PC-3 (cell line): ENCODE data around the gene OLFM2. TPM values are rescaled to one million over a fixed set of nuclear protein-coding genes. Genes with fewer than 3 reads are reported as not detected.
A peak's percentile ranks its signal among the peaks of the same experiment; 100 is the strongest.

Experiments
- ATAC-seq: fragments of 200-7000 bp; cut with Tn5 transposase; 2 replicates; pipeline ENCODE4 v1.9.1; 2020; ENCODE audit warnings: mild to moderate bottlenecking, moderate library complexity
- BruUV-seq: library from RNA; stranded (reverse); fragments of 400-500 nt; replicated peaks from 2 replicates; lab custom pipeline; 2021; lab: Mats Ljungman, UMichigan
- CTCF ChIA-PET: fragments of 300-600 bp; sonication (Branson Sonifier 250); formaldehyde crosslinking; loops from one replicate; lab custom pipeline; 2022; ENCODE audit warnings: antibody characterized with exemption; lab: Charles Lee
- POLR2A ChIA-PET: fragments of 300-600 bp; sonication (Branson Sonifier 250); formaldehyde crosslinking; loops from one replicate; lab custom pipeline; 2022; ENCODE audit warnings: antibody characterized with exemption; ENCODE audit not compliant: unreplicated experiment; lab: Charles Lee
- DNase-seq: peaks from one replicate; pipeline ENCODE4 v3.0.0-alpha.2; 2015
- H2AFZ ChIP-seq: fragments of 300-600 bp; sonication (generic); 2 replicates; pipeline ENCODE4 v1.6.0; 2016; ENCODE audit warnings: antibody characterized with exemption, low read length
- H3F3A ChIP-seq: fragments of 300-600 bp; sonication (generic); one replicate; pipeline ENCODE4 v1.6.0; 2017; ENCODE audit warnings: antibody characterized with exemption, low read length, control low read depth, mild to moderate bottlenecking; ENCODE audit not compliant: unreplicated experiment
- H3K27ac ChIP-seq: fragments of 300-600 bp; sonication (generic); 2 replicates; pipeline ENCODE4 v1.5.1; 2016; ENCODE audit warnings: mild to moderate bottlenecking, low read length
- H3K27me3 ChIP-seq: fragments of 300-600 bp; sonication (generic); 2 replicates; pipeline ENCODE4 v1.6.1; 2016; ENCODE audit warnings: low read length, mixed read lengths
- H3K36me3 ChIP-seq: fragments of 300-600 bp; sonication (generic); 2 replicates; pipeline ENCODE4 v1.6.1; 2016; ENCODE audit warnings: low read depth, mixed run types, low read length, mixed read lengths
- H3K4me1 ChIP-seq: fragments of 300-600 bp; sonication (generic); 2 replicates; pipeline ENCODE4 v1.5.1; 2016; ENCODE audit warnings: low read length; ENCODE audit not compliant: insufficient read depth
- H3K4me2 ChIP-seq: fragments of 300-600 bp; sonication (generic); 2 replicates; pipeline ENCODE4 v1.6.0; 2016; ENCODE audit warnings: low read length
- H3K4me3 ChIP-seq: fragments of 300-600 bp; sonication (generic); 2 replicates; pipeline ENCODE4 v1.5.1; 2016; ENCODE audit warnings: mild to moderate bottlenecking, low read length, mixed read lengths
- H3K79me2 ChIP-seq: fragments of 300-600 bp; sonication (generic); 2 replicates; pipeline ENCODE4 v1.6.1; 2017; ENCODE audit warnings: low read length, mixed read lengths
- H3K9ac ChIP-seq: fragments of 300-600 bp; sonication (generic); 2 replicates; pipeline ENCODE4 v1.6.0; 2016; ENCODE audit warnings: mild to moderate bottlenecking, low read length
- H3K9me2 ChIP-seq: fragments of 300-600 bp; sonication (generic); replicated peaks from 2 replicates; pipeline ENCODE4 v1.6.1; 2016; ENCODE audit warnings: mixed run types, low read length, mixed read lengths
- H3K9me3 ChIP-seq: fragments of 300-600 bp; sonication (generic); 2 replicates; pipeline ENCODE4 v1.6.1; 2016; ENCODE audit warnings: low read length, mixed read lengths
- H4K20me1 ChIP-seq: fragments of 300-600 bp; sonication (generic); 2 replicates; pipeline ENCODE4 v1.6.1; 2016; ENCODE audit warnings: low read length, mixed read lengths
- CTCF ChIP-seq: fragments of 300-600 bp; sonication (generic); conservative IDR thresholded peaks from 2 replicates; pipeline ENCODE4 v1.5.1; 2017; ENCODE audit warnings: antibody characterized with exemption, low read depth, mild to moderate bottlenecking, low read length
- EZH2 ChIP-seq: fragments of 300-600 bp; sonication (generic); IDR thresholded peaks from one replicate; pipeline ENCODE4 v1.6.1; 2017; ENCODE audit warnings: antibody characterized with exemption, mild to moderate bottlenecking, low read length; ENCODE audit not compliant: unreplicated experiment
- EZH2phosphoT487 ChIP-seq: fragments of 300-600 bp; sonication (generic); IDR thresholded peaks from 2 replicates; pipeline ENCODE4 v1.6.1; 2018; ENCODE audit warnings: mild to moderate bottlenecking, antibody characterized with exemption, low read length, borderline replicate concordance
- intact Hi-C: fragments of 100-400 bp; cut with micrococcal nuclease; formaldehyde crosslinking; loops from 2 replicates; pipeline ENCODE4 v1.9.0; 2023
- total RNA-seq: library from RNA; depleted of rRNA; stranded (reverse); fragments of >200 nt; gene quantifications from 2 replicates; pipeline ENCODE4 v1.2.3, GENCODE V29; 2014

Gene OLFM2
- total RNA-seq, 1 experiment from 2014 or later, result 1.6 TPM

- Histone ChIP-seq H3K27ac (peak overlapping the region; percentile 13; the same call in 1 of the 2 replicates), H3K9me2 (no peaks in the 10 kb centered on the region), H3K4me1 (peaks cover 12% of the 10 kb centered on the region), H3K4me2 (peak overlapping the region; percentile 42), H3K79me2 (no peaks in the 10 kb centered on the region), H3K4me3 (no peak overlapping the region), H3K36me3 (no peaks in the 10 kb centered on the region), H2AFZ (no peak overlapping the region), H3K9ac (no peak overlapping the region), H3F3A (no peaks in the 10 kb centered on the region), H3K9me3 (no peaks in the 10 kb centered on the region), H3K27me3 (no peaks in the 10 kb centered on the region), H4K20me1 (no peaks in the 10 kb centered on the region)
- intact Hi-C loops, result no loop called here
- ChIA-PET CTCF (interaction anchor here (0.6 kb wide), 3 partner anchors 19 to 116 kb away, joined by 3 to 7 read pairs (median 3); no protein-coding TSS in a partner anchor), POLR2A (no interaction called here)
- BruUV-seq, result no TSS peak
- ATAC-seq (no peak), DNase-seq (no peak)
- TF ChIP-seq EZH2 (no peak), CTCF (no peak), EZH2phosphoT487 (no peak)
These were observed 52.6 kb downstream of the OLFM2 start for GRCh38 chr19:9883764-9884163.

- no peaks in the 10 kb centered on the region for H3K9me3 ChIP-seq
- H3K79me2 ChIP-seq, result no peaks in the 10 kb centered on the region
- no peak overlapping the region for H2AFZ ChIP-seq
- no peaks in the 10 kb centered on the region for H3K27me3 ChIP-seq
- DNase-seq (peak; percentile 87), ATAC-seq (peak; percentile 72)
- no peaks in the 10 kb centered on the region for H4K20me1 ChIP-seq
- no peak for TF ChIP-seq EZH2phosphoT487
- no peak for TF ChIP-seq CTCF
- TF ChIP-seq EZH2, result no peak
- H3K4me3 ChIP-seq, result no peak overlapping the region
- no TSS peak for BruUV-seq
- no peaks in the 10 kb centered on the region for H3K36me3 ChIP-seq
- intact Hi-C loops, result no loop called here
- peak overlapping the region; percentile 42 for H3K4me2 ChIP-seq
- H3K27ac ChIP-seq, result peak overlapping the region; percentile 13; the same call in 1 of the 2 replicates
- ChIA-PET CTCF (interaction anchor here (0.6 kb wide), 2 partner anchors 25 to 117 kb away, joined by 3 read pairs; no protein-coding TSS in a partner anchor), POLR2A (no interaction called here)
- no peak overlapping the region for H3K9ac ChIP-seq
- peaks cover 12% of the 10 kb centered on the region for H3K4me1 ChIP-seq
- H3F3A ChIP-seq, result no peaks in the 10 kb centered on the region
- no peaks in the 10 kb centered on the region for H3K9me2 ChIP-seq
These were observed 53.0 kb downstream of the OLFM2 start for GRCh38 chr19:9883231-9883758.

- Histone ChIP-seq H3K9me2 (no peaks in the 10 kb centered on the region), H3K4me3 (no peak overlapping the region), H3K27ac (no peak overlapping the region), H4K20me1 (no peaks in the 10 kb centered on the region), H2AFZ (no peak overlapping the region), H3F3A (no peaks in the 10 kb centered on the region), H3K79me2 (no peaks in the 10 kb centered on the region), H3K9ac (no peak overlapping the region), H3K4me1 (peaks cover 21% of the 10 kb centered on the region), H3K4me2 (no peak overlapping the region), H3K27me3 (no peaks in the 10 kb centered on the region), H3K36me3 (no peaks in the 10 kb centered on the region), H3K9me3 (no peaks in the 10 kb centered on the region)
- no peak for TF ChIP-seq EZH2phosphoT487
- TF ChIP-seq CTCF, result no peak
- no peak for TF ChIP-seq EZH2
- intact Hi-C loops, result no loop called here
- no TSS peak for BruUV-seq
- peak; percentile 62 for ATAC-seq
- DNase-seq, result peak; percentile 58
- POLR2A ChIA-PET, result no interaction called here
- CTCF ChIA-PET, result no interaction called here
These were observed 54.6 kb downstream of the OLFM2 start for GRCh38 chr19:9881720-9882119.
